ENCODE data around the gene CNPY2.

GRCh38 chr12:56296295-56296694, 19.5 kb downstream of the CNPY2 start:
- TF ChIP-seq, protein P1, sequence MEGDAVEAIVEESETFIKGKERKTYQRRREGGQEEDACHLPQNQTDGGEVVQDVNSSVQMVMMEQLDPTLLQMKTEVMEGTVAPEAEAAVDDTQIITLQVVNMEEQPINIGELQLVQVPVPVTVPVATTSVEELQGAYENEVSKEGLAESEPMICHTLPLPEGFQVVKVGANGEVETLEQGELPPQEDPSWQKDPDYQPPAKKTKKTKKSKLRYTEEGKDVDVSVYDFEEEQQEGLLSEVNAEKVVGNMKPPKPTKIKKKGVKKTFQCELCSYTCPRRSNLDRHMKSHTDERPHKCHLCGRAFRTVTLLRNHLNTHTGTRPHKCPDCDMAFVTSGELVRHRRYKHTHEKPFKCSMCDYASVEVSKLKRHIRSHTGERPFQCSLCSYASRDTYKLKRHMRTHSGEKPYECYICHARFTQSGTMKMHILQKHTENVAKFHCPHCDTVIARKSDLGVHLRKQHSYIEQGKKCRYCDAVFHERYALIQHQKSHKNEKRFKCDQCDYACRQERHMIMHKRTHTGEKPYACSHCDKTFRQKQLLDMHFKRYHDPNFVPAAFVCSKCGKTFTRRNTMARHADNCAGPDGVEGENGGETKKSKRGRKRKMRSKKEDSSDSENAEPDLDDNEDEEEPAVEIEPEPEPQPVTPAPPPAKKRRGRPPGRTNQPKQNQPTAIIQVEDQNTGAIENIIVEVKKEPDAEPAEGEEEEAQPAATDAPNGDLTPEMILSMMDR (IDR thresholded peaks at IDR 0.05) = no peak
- no peak for TF ChIP-seq POLR2A (IDR thresholded peaks at IDR 0.05)
